HepG2 (cell line): ENCODE data around the gene NCOA3. TPM values are rescaled to one million over a fixed set of nuclear protein-coding genes. Genes with fewer than 3 reads are reported as not detected.

Experiments
- CBFB ChIP-seq: sonication (generic); formaldehyde crosslinking; IDR thresholded peaks from 2 replicates; pipeline ENCODE4 v1.4.0; 2020; ENCODE audit warnings: missing genetic modification reagents
- FLYWCH1 ChIP-seq: sonication (generic); formaldehyde crosslinking; IDR thresholded peaks from 2 replicates; pipeline ENCODE4 v1.8.1; 2023; ENCODE audit warnings: mild to moderate bottlenecking, missing genetic modification reagents
- FOXA3 ChIP-seq: IDR thresholded peaks from 2 replicates; pipeline ENCODE4 v1.6.1; 2016; ENCODE audit warnings: missing genetic modification reagents, missing compliant biosample characterization
- NPAS2 ChIP-seq: sonication (generic); formaldehyde crosslinking; IDR thresholded peaks from 2 replicates; pipeline ENCODE4 v1.8.0; 2022; ENCODE audit warnings: mild to moderate bottlenecking, missing genetic modification reagents, borderline replicate concordance
- NR2F1 ChIP-seq, 2 experiments: fragments of 450-650 bp in 1 of 2; formaldehyde crosslinking in 1 of 2; IDR thresholded peaks; 2 replicates each; pipeline versions ENCODE4 v1.5.0 to v1.6.1; 2016 to 2020; ENCODE audit warnings: mild to moderate bottlenecking in 1 of 2, missing compliant biosample characterization in 1 of 2, missing genetic modification reagents in 1 of 2, moderate library complexity in 1 of 2
- NR2F6 ChIP-seq, 2 experiments: IDR thresholded peaks; 2 replicates each; pipeline ENCODE4 v1.6.1; 2016; ENCODE audit warnings: antibody characterized with exemption in 1 of 2, mild to moderate bottlenecking in 1 of 2
- PPARG ChIP-seq: conservative IDR thresholded peaks from 2 replicates; pipeline ENCODE4 v1.6.1; 2016; ENCODE audit warnings: missing biosample characterization, missing genetic modification reagents
- REPIN1 ChIP-seq: sonication (generic); formaldehyde crosslinking; IDR thresholded peaks from 2 replicates; pipeline ENCODE4 v1.8.0; 2022; ENCODE audit warnings: missing genetic modification reagents, low read depth, mild to moderate bottlenecking, borderline replicate concordance
- SIN3A ChIP-seq: IDR thresholded peaks from 2 replicates; pipeline ENCODE4 v1.6.1; 2011; ENCODE audit warnings: low read depth, mild to moderate bottlenecking, control low read depth, low read length, borderline replicate concordance
- XRCC5 ChIP-seq: fragments of 200-400 bp; formaldehyde crosslinking; optimal IDR thresholded peaks from 2 replicates; pipeline ENCODE3; 2017; ENCODE audit warnings: mild to moderate bottlenecking, low read length
- ZNF225 ChIP-seq: sonication (generic); formaldehyde crosslinking; IDR thresholded peaks from 2 replicates; pipeline ENCODE4 v1.4.0; 2020; ENCODE audit warnings: mild to moderate bottlenecking, missing genetic modification reagents
- ZNF333 ChIP-seq: sonication (generic); formaldehyde crosslinking; IDR thresholded peaks from 2 replicates; pipeline ENCODE4 v1.4.0; 2020; ENCODE audit warnings: mild to moderate bottlenecking, missing genetic modification reagents, borderline replicate concordance
- polyA plus RNA-seq, 8 experiments: library from polyadenylated mRNA; depleted of rRNA in 3 of 8; stranded (reverse) in 7 of 8; unstranded in 1 of 8; fragments of >200 nt; fragmentation: Illumina TruSeq in 4 of 8; extraction: Trizol in 4 of 8; gene quantifications; 2 replicates each; pipeline versions ENCODE4 v1.2.1 to v1.2.3, GENCODE V29; 2011 to 2016; ENCODE audit warnings: low read depth in 4 of 8, missing spikeins in 1 of 8, mixed read lengths in 1 of 8; ENCODE audit not compliant: insufficient read depth in 1 of 8
- total RNA-seq, 5 experiments: library from RNA; depleted of rRNA; stranded (reverse); fragments of >200 nt; fragmentation: Illumina TruSeq; extraction: Trizol; gene quantifications; 2 replicates each; pipeline ENCODE4 v1.2.3, GENCODE V29; 2016; ENCODE audit warnings: low read depth in 1 of 5
- TF ChIP-seq, protein P1 (sequence below): sonication (generic); formaldehyde crosslinking; IDR thresholded peaks from 2 replicates; pipeline ENCODE4 v1.4.0; 2020; ENCODE audit warnings: low read depth, mild to moderate bottlenecking, missing genetic modification reagents
- TF ChIP-seq, protein P2 (sequence below): sonication (generic); formaldehyde crosslinking; IDR thresholded peaks from 2 replicates; pipeline ENCODE4 v1.9.0; 2021; ENCODE audit warnings: missing genetic modification reagents, mild to moderate bottlenecking, borderline replicate concordance
- TF ChIP-seq, protein P3 (sequence below): sonication (generic); formaldehyde crosslinking; IDR thresholded peaks from 2 replicates; pipeline ENCODE4 v1.5.0; 2020; ENCODE audit warnings: mild to moderate bottlenecking, missing genetic modification reagents
- TF ChIP-seq, protein P4 (sequence below): IDR thresholded peaks from 2 replicates; pipeline ENCODE4 v1.4.0; 2020; ENCODE audit warnings: mild to moderate bottlenecking, missing genetic modification reagents
- TF ChIP-seq, protein P5 (sequence below): IDR thresholded peaks from 2 replicates; pipeline ENCODE4 v1.6.1; 2018; ENCODE audit warnings: missing genetic modification reagents, mild to moderate bottlenecking, missing compliant biosample characterization
- TF ChIP-seq, protein P6 (sequence below): IDR thresholded peaks from 2 replicates; pipeline ENCODE4 v1.6.1; 2016; ENCODE audit warnings: low read depth, borderline replicate concordance

The NCOA3 gene
- total and polyA plus RNA-seq, 2 of the 13 experiments (the other 11 are each of a cell fraction or from before 2014, with no cell fraction given), result 35.0 to 56.8 TPM

DNA sequence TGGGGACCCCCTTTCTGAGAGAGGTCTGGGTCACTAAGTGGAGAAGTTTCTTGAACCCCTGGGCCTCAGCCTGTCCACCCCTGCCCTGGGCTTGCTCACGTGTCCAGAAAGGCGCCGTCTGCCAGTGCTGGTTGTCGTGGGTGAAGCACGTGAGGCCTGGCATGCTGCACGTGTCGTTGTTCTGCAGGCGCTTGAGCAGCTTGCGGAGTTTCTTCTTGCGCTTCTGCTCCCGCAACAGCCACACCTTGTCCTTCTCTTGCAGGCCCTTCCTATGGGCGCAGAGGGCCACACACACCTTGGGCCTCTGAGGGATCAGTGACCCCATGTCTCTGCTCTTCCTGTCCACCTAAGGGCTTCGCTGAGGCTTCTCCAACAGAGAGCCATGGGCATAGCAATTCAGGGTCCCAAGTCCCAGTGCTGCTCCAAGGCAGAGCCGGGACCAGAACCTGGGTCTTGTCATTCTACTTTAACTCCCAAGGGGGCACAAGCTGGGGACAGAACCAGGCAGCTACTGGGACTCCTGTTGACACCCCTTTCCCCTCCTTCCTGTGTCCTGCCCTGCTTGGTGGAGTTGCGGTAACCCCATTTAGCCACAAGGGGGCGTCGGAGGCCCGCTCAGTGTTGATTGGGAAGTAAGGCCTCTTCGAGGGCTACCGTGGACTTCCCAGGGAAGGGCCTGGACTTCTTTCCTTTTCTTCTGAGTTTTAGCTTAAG lies 161.8 kb downstream of the NCOA3 start (continued):
- TF ChIP-seq, protein P1, sequence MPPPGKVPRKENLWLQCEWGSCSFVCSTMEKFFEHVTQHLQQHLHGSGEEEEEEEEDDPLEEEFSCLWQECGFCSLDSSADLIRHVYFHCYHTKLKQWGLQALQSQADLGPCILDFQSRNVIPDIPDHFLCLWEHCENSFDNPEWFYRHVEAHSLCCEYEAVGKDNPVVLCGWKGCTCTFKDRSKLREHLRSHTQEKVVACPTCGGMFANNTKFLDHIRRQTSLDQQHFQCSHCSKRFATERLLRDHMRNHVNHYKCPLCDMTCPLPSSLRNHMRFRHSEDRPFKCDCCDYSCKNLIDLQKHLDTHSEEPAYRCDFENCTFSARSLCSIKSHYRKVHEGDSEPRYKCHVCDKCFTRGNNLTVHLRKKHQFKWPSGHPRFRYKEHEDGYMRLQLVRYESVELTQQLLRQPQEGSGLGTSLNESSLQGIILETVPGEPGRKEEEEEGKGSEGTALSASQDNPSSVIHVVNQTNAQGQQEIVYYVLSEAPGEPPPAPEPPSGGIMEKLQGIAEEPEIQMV (CRISPR knock-in tag), result no peak; the same call in 1 of the 2 replicates
- TF ChIP-seq, protein P2, sequence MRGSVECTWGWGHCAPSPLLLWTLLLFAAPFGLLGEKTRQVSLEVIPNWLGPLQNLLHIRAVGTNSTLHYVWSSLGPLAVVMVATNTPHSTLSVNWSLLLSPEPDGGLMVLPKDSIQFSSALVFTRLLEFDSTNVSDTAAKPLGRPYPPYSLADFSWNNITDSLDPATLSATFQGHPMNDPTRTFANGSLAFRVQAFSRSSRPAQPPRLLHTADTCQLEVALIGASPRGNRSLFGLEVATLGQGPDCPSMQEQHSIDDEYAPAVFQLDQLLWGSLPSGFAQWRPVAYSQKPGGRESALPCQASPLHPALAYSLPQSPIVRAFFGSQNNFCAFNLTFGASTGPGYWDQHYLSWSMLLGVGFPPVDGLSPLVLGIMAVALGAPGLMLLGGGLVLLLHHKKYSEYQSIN (CRISPR knock-in tag), result no peak
- TF ChIP-seq FLYWCH1, result no peak
- TF ChIP-seq FOXA3 (CRISPR knock-in tag), result 0 out of 2 replicates have a peak, but pooled peaks have one; percentile 58
- TF ChIP-seq, protein P3, sequence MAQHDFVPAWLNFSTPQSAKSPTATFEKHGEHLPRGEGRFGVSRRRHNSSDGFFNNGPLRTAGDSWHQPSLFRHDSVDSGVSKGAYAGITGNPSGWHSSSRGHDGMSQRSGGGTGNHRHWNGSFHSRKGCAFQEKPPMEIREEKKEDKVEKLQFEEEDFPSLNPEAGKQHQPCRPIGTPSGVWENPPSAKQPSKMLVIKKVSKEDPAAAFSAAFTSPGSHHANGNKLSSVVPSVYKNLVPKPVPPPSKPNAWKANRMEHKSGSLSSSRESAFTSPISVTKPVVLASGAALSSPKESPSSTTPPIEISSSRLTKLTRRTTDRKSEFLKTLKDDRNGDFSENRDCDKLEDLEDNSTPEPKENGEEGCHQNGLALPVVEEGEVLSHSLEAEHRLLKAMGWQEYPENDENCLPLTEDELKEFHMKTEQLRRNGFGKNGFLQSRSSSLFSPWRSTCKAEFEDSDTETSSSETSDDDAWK (CRISPR knock-in tag), result no peak
- TF ChIP-seq ZNF225 (CRISPR knock-in tag), result no peak
- peak; percentile 87 for TF ChIP-seq CBFB (CRISPR knock-in tag)
- peak; percentile 99 for TF ChIP-seq XRCC5
- 0 out of 2 replicates have a peak, but pooled peaks have one; percentile 39 for TF ChIP-seq PPARG
- TF ChIP-seq, protein P4, sequence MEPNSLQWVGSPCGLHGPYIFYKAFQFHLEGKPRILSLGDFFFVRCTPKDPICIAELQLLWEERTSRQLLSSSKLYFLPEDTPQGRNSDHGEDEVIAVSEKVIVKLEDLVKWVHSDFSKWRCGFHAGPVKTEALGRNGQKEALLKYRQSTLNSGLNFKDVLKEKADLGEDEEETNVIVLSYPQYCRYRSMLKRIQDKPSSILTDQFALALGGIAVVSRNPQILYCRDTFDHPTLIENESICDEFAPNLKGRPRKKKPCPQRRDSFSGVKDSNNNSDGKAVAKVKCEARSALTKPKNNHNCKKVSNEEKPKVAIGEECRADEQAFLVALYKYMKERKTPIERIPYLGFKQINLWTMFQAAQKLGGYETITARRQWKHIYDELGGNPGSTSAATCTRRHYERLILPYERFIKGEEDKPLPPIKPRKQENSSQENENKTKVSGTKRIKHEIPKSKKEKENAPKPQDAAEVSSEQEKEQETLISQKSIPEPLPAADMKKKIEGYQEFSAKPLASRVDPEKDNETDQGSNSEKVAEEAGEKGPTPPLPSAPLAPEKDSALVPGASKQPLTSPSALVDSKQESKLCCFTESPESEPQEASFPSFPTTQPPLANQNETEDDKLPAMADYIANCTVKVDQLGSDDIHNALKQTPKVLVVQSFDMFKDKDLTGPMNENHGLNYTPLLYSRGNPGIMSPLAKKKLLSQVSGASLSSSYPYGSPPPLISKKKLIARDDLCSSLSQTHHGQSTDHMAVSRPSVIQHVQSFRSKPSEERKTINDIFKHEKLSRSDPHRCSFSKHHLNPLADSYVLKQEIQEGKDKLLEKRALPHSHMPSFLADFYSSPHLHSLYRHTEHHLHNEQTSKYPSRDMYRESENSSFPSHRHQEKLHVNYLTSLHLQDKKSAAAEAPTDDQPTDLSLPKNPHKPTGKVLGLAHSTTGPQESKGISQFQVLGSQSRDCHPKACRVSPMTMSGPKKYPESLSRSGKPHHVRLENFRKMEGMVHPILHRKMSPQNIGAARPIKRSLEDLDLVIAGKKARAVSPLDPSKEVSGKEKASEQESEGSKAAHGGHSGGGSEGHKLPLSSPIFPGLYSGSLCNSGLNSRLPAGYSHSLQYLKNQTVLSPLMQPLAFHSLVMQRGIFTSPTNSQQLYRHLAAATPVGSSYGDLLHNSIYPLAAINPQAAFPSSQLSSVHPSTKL, result peak; percentile 38
- TF ChIP-seq, protein P5, sequence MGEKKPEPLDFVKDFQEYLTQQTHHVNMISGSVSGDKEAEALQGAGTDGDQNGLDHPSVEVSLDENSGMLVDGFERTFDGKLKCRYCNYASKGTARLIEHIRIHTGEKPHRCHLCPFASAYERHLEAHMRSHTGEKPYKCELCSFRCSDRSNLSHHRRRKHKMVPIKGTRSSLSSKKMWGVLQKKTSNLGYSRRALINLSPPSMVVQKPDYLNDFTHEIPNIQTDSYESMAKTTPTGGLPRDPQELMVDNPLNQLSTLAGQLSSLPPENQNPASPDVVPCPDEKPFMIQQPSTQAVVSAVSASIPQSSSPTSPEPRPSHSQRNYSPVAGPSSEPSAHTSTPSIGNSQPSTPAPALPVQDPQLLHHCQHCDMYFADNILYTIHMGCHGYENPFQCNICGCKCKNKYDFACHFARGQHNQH (CRISPR knock-in tag), result peak; percentile 48; the same call in 1 of the 2 replicates
- 0 out of 4 replicates have a peak, but pooled peaks of 1 of the 2 experiments have one; percentile 22 for TF ChIP-seq NR2F1 (CRISPR knock-in tag; IDR thresholded peaks at IDR 0.05)
- TF ChIP-seq NPAS2 (CRISPR knock-in tag), result no peak
- TF ChIP-seq, protein P6, sequence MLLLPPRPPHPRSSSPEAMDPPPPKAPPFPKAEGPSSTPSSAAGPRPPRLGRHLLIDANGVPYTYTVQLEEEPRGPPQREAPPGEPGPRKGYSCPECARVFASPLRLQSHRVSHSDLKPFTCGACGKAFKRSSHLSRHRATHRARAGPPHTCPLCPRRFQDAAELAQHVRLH (CRISPR knock-in tag), result peak; percentile 86; the same call in 1 of the 2 replicates
- peak; percentile 9; the same call in 1 of the 2 replicates for TF ChIP-seq SIN3A
- TF ChIP-seq ZNF333 (CRISPR knock-in tag), result no peak
- TF ChIP-seq NR2F6 (IDR thresholded peaks at IDR 0.05), result no peak
- TF ChIP-seq NR2F6 (CRISPR knock-in tag; IDR thresholded peaks at IDR 0.05), result peak; percentile 28; the same call in 1 of the 2 replicates
- 0 out of 2 replicates have a peak, but pooled peaks have one; percentile 68 for TF ChIP-seq REPIN1
